Thoracic aorta (tissue), 2 donors: ENCODE measurements around the gene ASB10. TPM values are rescaled to one million over a fixed set of nuclear protein-coding genes. Genes with fewer than 3 reads are reported as not detected.

Source experiments
- ATAC-seq: fragments of 150-250 bp; one replicate; pipeline ENCODE4 v1.8.0; 2017; ENCODE audit warnings: low read depth; ENCODE audit not compliant: insufficient number of reproducible peaks, low FRiP score
- DNase-seq: peaks from one replicate; pipeline ENCODE4 v3.0.0-alpha.2; 2020; ENCODE audit warnings: low spot score
- H3K27ac ChIP-seq, 2 donors: fragments of 200-600 bp; sonication (generic); 1 replicate in 1 of 2; 2 replicates in 1 of 2; pipeline ENCODE4 v1.5.1; 2016; ENCODE audit warnings: mild to moderate bottlenecking in 2 of 2, moderate library complexity in 2 of 2
- H3K27me3 ChIP-seq: fragments of 200-600 bp; sonication (generic); replicated peaks from 2 replicates; pipeline ENCODE4 v1.6.0; 2016; ENCODE audit warnings: mild to moderate bottlenecking; ENCODE audit not compliant: insufficient read depth
- H3K36me3 ChIP-seq: fragments of 200-600 bp; sonication (generic); one replicate; pipeline ENCODE4 v1.5.1; 2016
- H3K4me1 ChIP-seq, 2 donors: fragments of 200-600 bp; sonication (generic); 1 replicate in 1 of 2; 2 replicates in 1 of 2; pipeline versions ENCODE4 v1.5.1 to v1.6.0; 2016; ENCODE audit warnings: low read depth in 2 of 2, mild to moderate bottlenecking in 1 of 2; ENCODE audit not compliant: control insufficient read depth in 1 of 2
- H3K4me3 ChIP-seq: fragments of 200-600 bp; sonication (generic); 2 replicates; pipeline ENCODE4 v1.5.1; 2016; ENCODE audit warnings: mild to moderate bottlenecking
- H3K9me3 ChIP-seq: fragments of 200-600 bp; sonication (generic); 2 replicates; pipeline ENCODE4 v1.5.1; 2016
- total RNA-seq, 2 donors: library from RNA; depleted of rRNA; stranded (reverse); fragments of >200 nt; gene quantifications; one replicate each; pipeline versions ENCODE4 v1.1.0 to v1.2.3, GENCODE V29; 2016
- TF ChIP-seq, protein P1 (sequence below): fragments of 200-600 bp; sonication (generic); IDR thresholded peaks from one replicate; pipeline ENCODE4 v1.5.1; 2019; ENCODE audit warnings: antibody characterized with exemption

Gene ASB10
- total RNA-seq, 2 donors from 2014 or later = not detected

DNA sequence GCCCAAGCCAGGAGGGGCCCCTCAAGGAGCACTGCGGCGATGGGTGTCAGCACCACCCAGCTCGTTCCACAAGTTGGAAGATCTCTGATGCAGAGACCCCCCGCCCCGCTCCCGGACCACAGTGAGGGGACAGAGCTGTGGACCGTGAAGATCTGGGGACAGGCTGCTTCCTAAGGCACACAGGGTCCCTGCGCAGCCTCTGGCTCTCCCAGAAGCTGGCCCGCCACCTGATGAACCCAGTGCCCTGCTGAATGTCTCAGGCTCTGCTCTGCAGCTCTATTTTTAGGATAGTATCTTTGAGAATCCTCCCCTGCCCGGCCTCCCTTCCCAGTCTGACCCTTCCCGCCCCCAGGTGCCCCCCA lies 49.3 kb downstream of the ASB10 start:
- peaks cover 43% of the 10 kb centered on the region for H3K36me3 ChIP-seq
- DNase-seq = no peak
- no peak for ATAC-seq

GRCh38 chr7:151137076-151137675 lies 49.9 kb downstream of the ASB10 start:
- H3K36me3 ChIP-seq = peaks cover 43% of the 10 kb centered on the region

More for the DNA sequence above, 49.3 kb downstream of the ASB10 start:
- no peaks in the 10 kb centered on the region for H3K9me3 ChIP-seq
- TF ChIP-seq, protein P1, sequence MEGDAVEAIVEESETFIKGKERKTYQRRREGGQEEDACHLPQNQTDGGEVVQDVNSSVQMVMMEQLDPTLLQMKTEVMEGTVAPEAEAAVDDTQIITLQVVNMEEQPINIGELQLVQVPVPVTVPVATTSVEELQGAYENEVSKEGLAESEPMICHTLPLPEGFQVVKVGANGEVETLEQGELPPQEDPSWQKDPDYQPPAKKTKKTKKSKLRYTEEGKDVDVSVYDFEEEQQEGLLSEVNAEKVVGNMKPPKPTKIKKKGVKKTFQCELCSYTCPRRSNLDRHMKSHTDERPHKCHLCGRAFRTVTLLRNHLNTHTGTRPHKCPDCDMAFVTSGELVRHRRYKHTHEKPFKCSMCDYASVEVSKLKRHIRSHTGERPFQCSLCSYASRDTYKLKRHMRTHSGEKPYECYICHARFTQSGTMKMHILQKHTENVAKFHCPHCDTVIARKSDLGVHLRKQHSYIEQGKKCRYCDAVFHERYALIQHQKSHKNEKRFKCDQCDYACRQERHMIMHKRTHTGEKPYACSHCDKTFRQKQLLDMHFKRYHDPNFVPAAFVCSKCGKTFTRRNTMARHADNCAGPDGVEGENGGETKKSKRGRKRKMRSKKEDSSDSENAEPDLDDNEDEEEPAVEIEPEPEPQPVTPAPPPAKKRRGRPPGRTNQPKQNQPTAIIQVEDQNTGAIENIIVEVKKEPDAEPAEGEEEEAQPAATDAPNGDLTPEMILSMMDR = no peak
- no peaks in the 10 kb centered on the region for H3K4me1 ChIP-seq
- H3K27me3 ChIP-seq = no peaks in the 10 kb centered on the region
- H3K27ac ChIP-seq = no peak overlapping the region
- no peak overlapping the region for H3K4me3 ChIP-seq

GRCh38 chr7:151135866-151136843 lies 50.9 kb downstream of the ASB10 start:
- H3K27ac ChIP-seq = no peak overlapping the region
- H3K36me3 ChIP-seq = peaks cover 47% of the 10 kb centered on the region
- DNase-seq (no peak), ATAC-seq (no peak)
- TF ChIP-seq, protein P1 = no peak
- H3K27me3 ChIP-seq = no peaks in the 10 kb centered on the region
- H3K4me1 ChIP-seq = no peaks in the 10 kb centered on the region
- H3K9me3 ChIP-seq = no peaks in the 10 kb centered on the region
- no peak overlapping the region for H3K4me3 ChIP-seq

More at GRCh38 chr7:151137076-151137675, 49.9 kb downstream of the ASB10 start:
- Histone ChIP-seq H3K4me3 (no peak overlapping the region), H3K27me3 (no peaks in the 10 kb centered on the region), H3K4me1 (no peaks in the 10 kb centered on the region), H3K9me3 (no peaks in the 10 kb centered on the region), H3K27ac (no peak overlapping the region)
- TF ChIP-seq, protein P1 = no peak
- ATAC-seq (no peak), DNase-seq (no peak)

GRCh38 chr7:151135525-151135845 lies 51.6 kb downstream of the ASB10 start:
- DNase-seq (no peak), ATAC-seq (no peak)
- no peaks in the 10 kb centered on the region for H3K4me1 ChIP-seq
- H3K27me3 ChIP-seq = no peaks in the 10 kb centered on the region
- no peak overlapping the region for H3K27ac ChIP-seq
- peaks cover 47% of the 10 kb centered on the region for H3K36me3 ChIP-seq
- TF ChIP-seq, protein P1 = no peak
- H3K9me3 ChIP-seq = no peaks in the 10 kb centered on the region
- no peak overlapping the region for H3K4me3 ChIP-seq

- Histone ChIP-seq H3K4me1 (no peaks in the 10 kb centered on the region), H3K27me3 (no peaks in the 10 kb centered on the region), H3K4me3 (no peak overlapping the region), H3K9me3 (no peaks in the 10 kb centered on the region), H3K27ac (no peak overlapping the region), H3K36me3 (peaks cover 49% of the 10 kb centered on the region)
- ATAC-seq = no peak
- TF ChIP-seq, protein P1 = no peak
- no peak for DNase-seq
These were observed 52.1 kb downstream of the ASB10 start for GRCh38 chr7:151134743-151135524.
